Activated B cell treated with CpG ODN at 0.5 μM for 24 hours (primary cell): ENCODE results near the gene KDM4F. TPM values are rescaled to one million over a fixed set of nuclear protein-coding genes. Genes with fewer than 3 reads are reported as not detected.
"Not testable (repeated sequence)": the region's sequence is repeated elsewhere in the genome, so short reads cannot be mapped to it uniquely, and the experiment has no call there.

Experiments
- ATAC-seq: fragments of 200-7000 bp; cut with Tn5 transposase; one replicate; pipeline ENCODE4 v1.10.0; 2021; ENCODE audit warnings: low read depth, mild to moderate bottlenecking, moderate library complexity
- CTCF ChIA-PET: fragments of 350-600 bp; sonication (Branson Sonifier 250); formaldehyde crosslinking; loops from one replicate; lab custom pipeline; 2021; ENCODE audit warnings: antibody characterized with exemption; lab: Charles Lee
- POLR2A ChIA-PET: fragments of 350-600 bp; sonication (Branson Sonifier 250); formaldehyde crosslinking; loops from one replicate; lab custom pipeline; 2021; ENCODE audit warnings: antibody characterized with exemption; lab: Charles Lee
- DNase-seq: peaks from one replicate; pipeline ENCODE4 v3.0.0; 2022
- H3K27ac Mint-ChIP-seq: one replicate; pipeline ENCODE4 v1.8.0; 2020; ENCODE audit warnings: mixed read lengths
- H3K27me3 Mint-ChIP-seq: one replicate; pipeline ENCODE4 v1.8.0; 2021; ENCODE audit warnings: mixed read lengths
- H3K36me3 Mint-ChIP-seq: one replicate; pipeline ENCODE4 v1.8.0; 2021; ENCODE audit warnings: low read depth, mixed read lengths
- H3K4me1 Mint-ChIP-seq: one replicate; pipeline ENCODE4 v1.8.0; 2021; ENCODE audit warnings: mixed read lengths
- H3K4me3 Mint-ChIP-seq: one replicate; pipeline ENCODE4 v1.8.0; 2020; ENCODE audit warnings: mild to moderate bottlenecking, mixed read lengths
- H3K9me3 Mint-ChIP-seq: one replicate; pipeline ENCODE4 v1.8.0; 2020; ENCODE audit warnings: mixed read lengths
- CTCF ChIP-seq: fragments of 200-600 bp; IDR thresholded peaks from one replicate; pipeline ENCODE4 v1.8.0; 2022; ENCODE audit warnings: antibody characterized with exemption, mild to moderate bottlenecking
- intact Hi-C: fragments of 100-400 bp; cut with micrococcal nuclease; formaldehyde crosslinking; loops from one replicate; pipeline ENCODE4 v1.15.1; 2024
- total RNA-seq: library from RNA; stranded (reverse); gene quantifications from 2 replicates; pipeline ENCODE4 v1.2.3, GENCODE V29; 2022

Gene KDM4F
- total RNA-seq, 1 donor from 2014 or later, result not detected

GRCh38 chr11:95035316-95035715 lies 13.9 kb upstream of the KDM4F start:
- POLR2A ChIA-PET, result no interaction called here
- intact Hi-C loops, result no loop called here

GRCh38 chr11:95037356-95038035 lies 11.7 kb upstream of the KDM4F start:
- H3K9me3 Mint-ChIP-seq, H3K4me1 Mint-ChIP-seq, H3K27ac Mint-ChIP-seq, CTCF ChIA-PET, H3K36me3 Mint-ChIP-seq, intact Hi-C loops, DNase-seq: not testable (repeated sequence)
- peak overlapping the region; percentile 60 for H3K4me3 Mint-ChIP-seq
- peak; percentile 68 for ATAC-seq
- POLR2A ChIA-PET, result interaction anchor here (1.0 kb wide), 1 partner anchor 30 kb away, joined by 3 read pairs; no protein-coding TSS in a partner anchor
- H3K27me3 Mint-ChIP-seq, result peaks cover 25% of the 10 kb centered on the region

More at GRCh38 chr11:95035316-95035715, 13.9 kb upstream of the KDM4F start:
- Mint-ChIP-seq H3K4me1 (no peaks in the 10 kb centered on the region), H3K27me3 (peaks cover 17% of the 10 kb centered on the region), H3K4me3 (no peak overlapping the region), H3K9me3 (no peaks in the 10 kb centered on the region), H3K36me3 (no peaks in the 10 kb centered on the region), H3K27ac (no peak overlapping the region)
- no peak for TF ChIP-seq CTCF
- DNase-seq (no peak), ATAC-seq (no peak)
- CTCF ChIA-PET, result no interaction called here

- no peaks in the 10 kb centered on the region for H3K4me1 Mint-ChIP-seq
- no peak overlapping the region for H3K4me3 Mint-ChIP-seq
- TF ChIP-seq CTCF, result no peak
- intact Hi-C loops, result no loop called here
- peaks cover 26% of the 10 kb centered on the region for H3K27me3 Mint-ChIP-seq
- ChIA-PET CTCF (no interaction called here), POLR2A (no interaction called here)
- H3K27ac Mint-ChIP-seq, result no peak overlapping the region
- no peak for ATAC-seq
- DNase-seq, result no peak
- H3K9me3 Mint-ChIP-seq, result no peaks in the 10 kb centered on the region
- no peaks in the 10 kb centered on the region for H3K36me3 Mint-ChIP-seq
Observed at GRCh38 chr11:95042239-95042638, 7.0 kb upstream of the KDM4F start.

GRCh38 chr11:95042906-95043305 lies 6.3 kb upstream of the KDM4F start:
- no peak overlapping the region for H3K4me3 Mint-ChIP-seq
- POLR2A ChIA-PET, result no interaction called here
- ATAC-seq, result no peak

GRCh38 chr11:95044010-95044409 lies 5.2 kb upstream of the KDM4F start:
- no peak overlapping the region for H3K4me3 Mint-ChIP-seq
- TF ChIP-seq CTCF, result no peak
- intact Hi-C loops, result no loop called here
- H3K27ac Mint-ChIP-seq, result no peak overlapping the region
- no peaks in the 10 kb centered on the region for H3K4me1 Mint-ChIP-seq
- no peaks in the 10 kb centered on the region for H3K9me3 Mint-ChIP-seq
- ATAC-seq (no peak), DNase-seq (no peak)
- CTCF ChIA-PET, result no interaction called here
- no peaks in the 10 kb centered on the region for H3K36me3 Mint-ChIP-seq
- POLR2A ChIA-PET, result no interaction called here
- peaks cover 23% of the 10 kb centered on the region for H3K27me3 Mint-ChIP-seq

More at GRCh38 chr11:95042906-95043305, 6.3 kb upstream of the KDM4F start:
- TF ChIP-seq CTCF, result no peak
- H3K9me3 Mint-ChIP-seq, result no peaks in the 10 kb centered on the region
- peaks cover 26% of the 10 kb centered on the region for H3K27me3 Mint-ChIP-seq
- H3K4me1 Mint-ChIP-seq, result no peaks in the 10 kb centered on the region
- no peak overlapping the region for H3K27ac Mint-ChIP-seq
- intact Hi-C loops, result no loop called here
- CTCF ChIA-PET, result no interaction called here
- no peaks in the 10 kb centered on the region for H3K36me3 Mint-ChIP-seq
- no peak for DNase-seq

- no peak for TF ChIP-seq CTCF
- no peak overlapping the region for H3K27ac Mint-ChIP-seq
- ChIA-PET CTCF (no interaction called here), POLR2A (no interaction called here)
- H3K4me3 Mint-ChIP-seq, result no peak overlapping the region
- DNase-seq (no peak), ATAC-seq (no peak)
- H3K4me1 Mint-ChIP-seq, result no peaks in the 10 kb centered on the region
- no peaks in the 10 kb centered on the region for H3K9me3 Mint-ChIP-seq
- intact Hi-C loops, result no loop called here
- peaks cover 27% of the 10 kb centered on the region for H3K27me3 Mint-ChIP-seq
- no peaks in the 10 kb centered on the region for H3K36me3 Mint-ChIP-seq
Observed at GRCh38 chr11:95045812-95046211, 3.4 kb upstream of the KDM4F start.
